Endothelial cell of hepatic sinusoid (primary cell): ENCODE data around the gene TRPM2.

ENCODE experiments used
- in situ Hi-C: cut with HindIII; loops from 2 replicates; pipeline ENCODE4 v1.10.0; 2017; ENCODE audit warnings: low sequenced_read_pairs

The TRPM2 gene

DNA sequence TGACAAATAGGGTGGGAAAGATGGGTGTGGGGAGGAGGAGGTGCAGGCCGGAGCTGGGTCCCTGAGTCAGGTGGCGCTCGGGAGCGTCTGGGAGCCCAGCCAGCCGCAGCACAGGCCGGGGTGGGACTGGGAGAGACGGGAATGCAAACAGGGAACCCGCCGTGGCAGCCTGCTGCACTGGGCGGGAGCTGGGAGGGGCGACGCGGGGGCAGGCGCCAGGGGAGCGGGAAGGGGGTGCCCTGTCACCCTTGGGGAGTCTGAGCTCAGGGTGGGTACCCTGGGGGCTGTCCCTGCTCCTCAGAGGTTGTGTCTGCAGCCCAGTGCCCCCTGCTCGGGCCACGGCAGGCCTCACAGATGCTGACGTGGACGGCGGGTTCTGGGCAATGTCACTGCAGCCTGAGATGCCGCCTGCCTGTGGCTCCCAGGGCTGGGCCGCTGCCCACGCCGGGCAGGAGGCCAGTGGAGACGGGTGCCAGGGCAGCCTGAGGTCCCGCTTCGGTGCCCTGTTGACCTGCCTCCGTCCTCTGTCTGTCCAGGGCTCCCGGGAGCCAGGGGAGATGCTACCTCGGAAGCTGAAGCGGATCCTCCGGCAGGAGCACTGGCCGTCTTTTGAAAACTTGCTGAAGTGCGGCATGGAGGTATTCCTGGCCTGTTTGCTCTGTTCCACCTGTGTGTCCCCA lies 85.2 kb downstream of the TRPM2 start:
- in situ Hi-C loops, result no loop called here

DNA sequence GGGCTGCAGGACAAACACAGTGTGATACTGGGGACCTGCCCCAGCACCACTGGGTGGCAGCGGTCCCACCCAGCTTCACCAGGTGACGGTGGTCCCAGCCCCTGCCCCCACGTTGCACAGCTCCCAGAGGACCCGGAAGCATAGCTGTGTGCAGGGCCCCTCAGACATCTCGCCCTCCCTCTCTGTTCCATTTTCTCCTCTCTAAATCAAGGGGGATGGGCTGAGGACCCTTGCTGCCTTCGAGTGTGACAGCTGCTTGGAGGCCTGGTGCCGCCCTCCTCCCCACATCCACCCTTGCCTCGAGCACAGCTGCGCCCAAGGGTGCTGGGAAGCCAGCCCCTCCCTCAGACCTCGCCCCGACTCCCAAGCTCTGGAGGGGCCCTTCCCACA lies 85.8 kb downstream of the TRPM2 start:
- in situ Hi-C loops, result no loop called here

DNA sequence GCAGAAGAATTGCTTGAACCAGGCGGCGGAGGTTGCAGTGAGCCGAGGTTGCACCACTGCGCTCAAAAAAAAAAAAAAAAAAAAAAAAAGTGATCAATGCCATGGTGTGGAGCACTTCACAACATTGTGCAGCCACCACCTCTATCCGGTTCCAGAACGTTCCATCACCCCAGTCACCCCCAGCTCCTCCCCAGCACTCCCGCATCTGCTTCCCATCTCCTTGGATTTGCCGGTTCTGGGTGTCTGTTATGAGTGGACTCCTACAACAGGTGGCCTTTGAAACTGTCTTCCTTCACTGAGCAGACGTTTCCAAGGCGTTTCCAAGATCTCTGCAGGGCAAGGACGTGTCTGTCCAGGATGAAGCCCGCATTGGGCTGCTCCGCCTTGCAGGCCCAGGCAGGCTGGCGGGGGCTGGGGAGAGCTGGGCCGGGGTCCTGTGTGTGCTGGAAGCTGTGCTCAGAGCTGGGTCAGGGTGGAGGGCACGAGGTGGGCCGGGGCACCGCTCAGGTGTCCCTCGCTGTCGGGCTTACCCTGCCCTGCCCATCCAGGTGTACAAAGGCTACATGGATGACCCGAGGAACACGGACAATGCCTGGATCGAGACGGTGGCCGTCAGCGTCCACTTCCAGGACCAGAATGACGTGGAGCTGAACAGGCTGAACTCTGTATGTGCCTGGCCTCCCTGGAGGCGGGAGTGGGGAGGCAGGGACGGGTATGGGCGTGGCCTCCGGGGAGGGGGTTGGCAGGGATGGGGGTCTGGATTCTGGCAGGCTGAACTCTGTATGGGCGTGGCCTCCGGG lies 87.0 kb downstream of the TRPM2 start:
- in situ Hi-C loops, result no loop called here

DNA sequence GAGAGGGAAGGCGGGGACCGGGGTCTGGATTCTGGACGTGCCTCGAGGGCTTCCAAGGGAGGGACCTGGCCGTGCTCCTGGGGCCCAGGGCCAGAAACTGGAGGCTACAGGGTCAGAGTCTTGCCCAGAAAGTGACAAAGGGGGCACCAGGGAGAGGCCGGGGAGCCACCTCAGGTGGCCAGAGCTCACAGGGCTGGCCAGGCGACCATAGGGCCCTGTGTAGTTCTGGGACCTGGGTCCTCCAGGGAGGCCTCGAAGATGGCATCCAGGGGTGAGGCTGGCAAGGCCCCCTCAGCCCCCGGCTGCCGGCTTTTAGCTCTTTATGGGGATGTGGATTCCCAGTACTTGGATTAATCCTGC lies 87.6 kb downstream of the TRPM2 start:
- in situ Hi-C loops, result no loop called here

DNA sequence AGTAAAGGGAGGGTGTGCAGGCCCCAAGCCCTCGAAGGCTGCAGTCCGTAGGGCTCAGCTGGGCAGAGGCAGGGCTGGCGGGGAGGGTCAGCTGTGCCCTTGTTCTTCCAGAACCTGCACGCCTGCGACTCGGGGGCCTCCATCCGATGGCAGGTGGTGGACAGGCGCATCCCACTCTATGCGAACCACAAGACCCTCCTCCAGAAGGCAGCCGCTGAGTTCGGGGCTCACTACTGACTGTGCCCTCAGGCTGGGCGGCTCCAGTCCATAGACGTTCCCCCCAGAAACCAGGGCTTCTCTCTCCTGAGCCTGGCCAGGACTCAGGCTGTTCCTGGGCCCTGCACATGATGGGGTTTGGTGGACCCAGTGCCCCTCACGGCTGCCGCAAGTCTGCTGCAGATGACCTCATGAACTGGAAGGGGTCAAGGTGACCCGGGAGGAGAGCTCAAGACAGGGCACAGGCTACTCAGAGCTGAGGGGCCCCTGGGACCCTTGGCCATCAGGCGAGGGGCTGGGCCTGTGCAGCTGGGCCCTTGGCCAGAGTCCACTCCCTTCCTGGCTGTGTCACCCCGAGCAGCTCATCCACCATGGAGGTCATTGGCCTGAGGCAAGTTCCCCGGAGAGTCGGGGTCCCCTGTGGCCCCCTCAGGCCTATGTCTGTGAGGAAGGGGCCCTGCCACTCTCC lies 88.3 kb downstream of the TRPM2 start:
- in situ Hi-C loops, result no loop called here

DNA sequence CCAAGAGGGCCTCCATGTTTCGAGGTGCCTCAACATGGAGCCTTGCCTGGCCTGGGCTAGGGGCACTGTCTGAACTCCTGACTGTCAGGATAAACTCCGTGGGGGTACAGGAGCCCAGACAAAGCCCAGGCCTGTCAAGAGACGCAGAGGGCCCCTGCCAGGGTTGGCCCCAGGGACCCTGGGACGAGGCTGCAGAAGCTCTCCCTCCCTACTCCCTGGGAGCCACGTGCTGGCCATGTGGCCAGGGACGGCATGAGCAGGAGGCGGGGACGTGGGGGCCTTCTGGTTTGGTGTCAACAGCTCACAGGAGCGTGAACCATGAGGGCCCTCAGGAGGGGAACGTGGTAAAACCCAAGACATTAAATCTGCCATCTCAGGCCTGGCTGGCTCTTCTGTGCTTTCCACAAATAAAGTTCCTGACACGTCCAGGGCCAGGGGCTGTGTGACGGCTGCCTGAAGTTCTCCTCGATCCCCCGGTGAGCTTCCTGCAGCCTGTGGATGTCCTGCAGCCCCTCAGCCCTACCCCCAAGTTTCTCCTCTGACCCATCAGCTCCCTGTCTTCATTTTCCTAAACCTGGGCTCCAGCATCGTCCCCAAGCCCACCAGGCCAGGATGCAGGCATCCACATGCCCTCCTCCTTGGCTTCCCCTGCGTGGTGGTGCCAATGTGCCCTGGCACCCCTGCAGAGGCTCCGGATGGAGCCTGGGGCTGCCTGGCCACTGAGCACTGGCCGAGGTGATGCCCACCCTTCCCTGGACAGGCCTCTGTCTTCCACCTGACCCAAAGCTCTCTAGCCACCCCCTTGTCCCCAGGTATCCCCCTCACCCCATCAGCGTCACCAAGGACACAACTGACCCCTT lies 89.1 kb downstream of the TRPM2 start:
- in situ Hi-C loops, result no loop called here

DNA sequence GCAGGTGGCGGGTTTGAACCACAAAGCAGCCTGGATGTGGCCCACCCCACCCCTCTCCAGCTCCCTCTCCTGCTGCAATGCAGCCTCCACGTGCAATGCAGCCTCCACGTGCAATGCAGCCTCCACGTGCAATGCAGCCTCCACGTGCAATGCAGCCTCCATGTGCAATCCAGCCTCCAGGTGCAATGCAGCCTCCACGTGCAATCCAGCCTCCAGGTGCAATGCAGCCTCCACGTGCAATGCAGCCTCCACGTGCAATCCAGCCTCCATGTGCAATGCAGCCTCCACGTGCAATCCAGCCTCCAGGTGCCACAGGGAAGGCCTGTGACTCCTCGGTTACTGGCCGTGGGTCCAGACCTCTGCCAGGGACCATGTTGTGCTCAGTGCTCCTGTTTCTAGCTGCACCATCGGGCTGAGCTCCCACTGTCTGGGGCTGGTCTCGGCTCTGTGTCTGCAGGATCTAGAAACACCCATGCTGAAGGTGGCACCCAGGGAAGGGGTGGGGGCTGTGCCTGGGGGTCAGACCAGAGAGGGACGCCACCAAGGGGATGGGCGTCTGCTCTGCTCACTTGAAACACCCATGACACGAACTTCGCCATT lies 90.0 kb downstream of the TRPM2 start:
- in situ Hi-C loops, result no loop called here

DNA sequence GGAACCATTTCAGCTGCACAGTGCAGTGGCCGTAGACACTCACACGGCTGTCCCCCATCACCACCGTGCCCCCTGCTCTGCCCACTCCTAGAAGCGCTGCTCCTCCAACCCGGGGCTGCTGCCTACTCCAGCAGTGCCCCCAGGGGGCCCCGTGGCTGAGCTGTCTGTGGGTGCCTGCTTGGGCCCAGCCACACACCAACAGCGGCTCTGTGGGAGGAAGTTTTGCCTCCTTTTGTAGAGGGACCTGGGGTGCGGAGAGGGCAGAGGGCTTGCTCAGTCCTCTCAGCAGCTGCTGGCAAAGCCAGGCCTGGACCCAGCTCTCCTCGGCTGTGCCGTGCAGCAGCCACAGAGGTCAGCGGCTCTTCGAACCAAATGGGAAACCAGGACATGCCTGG lies 90.5 kb downstream of the TRPM2 start:
- in situ Hi-C loops, result no loop called here

DNA sequence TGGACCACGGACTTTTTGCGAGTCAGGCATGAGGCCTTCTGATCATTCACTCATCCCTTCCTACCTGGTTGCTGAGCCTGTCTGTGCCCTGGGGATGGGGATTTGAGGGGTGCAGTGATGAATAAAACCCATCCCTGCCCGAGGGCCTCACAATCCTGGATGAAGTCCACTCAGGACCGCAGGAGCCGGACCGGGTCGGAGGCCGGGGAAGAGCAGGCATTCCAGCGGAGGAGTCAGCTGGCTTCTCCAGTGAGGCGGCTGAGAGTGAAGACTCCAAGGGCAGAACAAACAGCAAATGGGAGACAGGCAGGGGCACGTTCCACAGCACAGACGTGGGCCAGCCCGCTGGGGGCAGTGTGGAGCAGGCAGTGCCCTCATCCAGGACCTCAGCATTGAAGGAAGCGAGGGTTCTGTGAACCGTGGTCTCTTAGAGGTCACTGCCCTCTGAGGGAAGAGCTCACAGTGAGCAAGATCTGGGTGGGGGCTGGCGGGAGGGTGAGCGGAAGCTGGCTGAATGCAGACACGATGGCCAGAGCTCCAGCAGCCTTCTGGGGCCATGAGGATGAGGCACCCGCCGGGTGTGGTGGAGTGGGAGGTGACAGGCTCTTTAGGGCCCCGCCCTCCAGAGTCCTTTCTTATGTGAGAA lies 91.0 kb downstream of the TRPM2 start:
- in situ Hi-C loops, result no loop called here

DNA sequence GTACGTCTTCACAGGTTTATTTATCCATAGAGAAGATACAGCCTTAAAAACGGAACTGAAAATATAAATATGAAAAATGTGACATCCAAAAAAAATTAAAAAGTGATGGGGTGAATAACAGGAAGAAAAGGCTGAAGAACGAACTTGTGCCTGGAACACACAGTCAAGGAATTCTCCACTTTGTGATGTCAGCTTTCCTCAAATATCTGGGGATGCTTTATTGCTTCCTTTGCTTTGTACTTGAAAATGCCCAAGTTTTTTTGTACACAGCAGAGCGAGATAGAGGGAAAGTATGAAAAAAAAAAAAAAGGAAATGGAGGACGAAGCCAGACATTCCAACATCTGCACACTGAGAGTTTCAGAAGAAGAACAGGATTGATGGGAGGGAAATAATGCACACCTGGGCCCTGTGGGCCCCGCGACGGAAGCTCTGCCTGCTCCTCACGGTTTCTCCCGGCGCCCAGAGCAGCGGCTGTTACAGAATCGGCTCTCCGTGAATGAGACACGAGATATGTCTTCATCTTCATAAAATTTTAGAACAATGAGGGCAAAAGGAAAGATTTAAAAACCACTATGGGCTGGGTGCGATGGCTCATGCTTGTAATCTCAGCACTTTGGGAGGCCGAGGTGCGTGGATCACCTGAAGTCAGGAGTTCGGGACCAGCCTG lies 91.9 kb downstream of the TRPM2 start:
- in situ Hi-C loops, result no loop called here

DNA sequence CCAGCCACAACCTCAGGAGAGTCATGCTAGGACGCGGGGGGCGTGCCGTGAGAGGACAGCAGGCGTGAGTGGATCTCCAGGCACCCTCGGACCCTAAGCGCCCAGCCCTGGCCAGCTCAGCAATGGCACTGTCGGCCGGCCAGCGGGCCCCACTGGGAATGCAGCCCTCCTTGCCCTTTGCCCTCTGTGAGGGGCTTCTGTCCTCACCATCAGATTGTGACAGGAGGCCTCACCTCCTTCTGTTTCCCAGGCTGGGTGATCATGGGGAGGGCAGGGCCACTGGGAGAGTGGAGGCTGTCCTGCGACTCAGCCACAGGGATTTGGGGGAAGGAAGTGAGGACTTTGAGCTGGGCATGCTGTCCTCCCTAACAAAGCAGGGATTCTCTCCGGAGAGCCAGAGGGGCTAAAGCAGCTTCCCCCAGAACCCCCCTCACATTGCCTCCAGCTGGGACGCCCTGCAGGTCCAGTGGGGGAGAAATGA lies 95.3 kb downstream of the TRPM2 start:
- in situ Hi-C loops, result no loop called here

DNA sequence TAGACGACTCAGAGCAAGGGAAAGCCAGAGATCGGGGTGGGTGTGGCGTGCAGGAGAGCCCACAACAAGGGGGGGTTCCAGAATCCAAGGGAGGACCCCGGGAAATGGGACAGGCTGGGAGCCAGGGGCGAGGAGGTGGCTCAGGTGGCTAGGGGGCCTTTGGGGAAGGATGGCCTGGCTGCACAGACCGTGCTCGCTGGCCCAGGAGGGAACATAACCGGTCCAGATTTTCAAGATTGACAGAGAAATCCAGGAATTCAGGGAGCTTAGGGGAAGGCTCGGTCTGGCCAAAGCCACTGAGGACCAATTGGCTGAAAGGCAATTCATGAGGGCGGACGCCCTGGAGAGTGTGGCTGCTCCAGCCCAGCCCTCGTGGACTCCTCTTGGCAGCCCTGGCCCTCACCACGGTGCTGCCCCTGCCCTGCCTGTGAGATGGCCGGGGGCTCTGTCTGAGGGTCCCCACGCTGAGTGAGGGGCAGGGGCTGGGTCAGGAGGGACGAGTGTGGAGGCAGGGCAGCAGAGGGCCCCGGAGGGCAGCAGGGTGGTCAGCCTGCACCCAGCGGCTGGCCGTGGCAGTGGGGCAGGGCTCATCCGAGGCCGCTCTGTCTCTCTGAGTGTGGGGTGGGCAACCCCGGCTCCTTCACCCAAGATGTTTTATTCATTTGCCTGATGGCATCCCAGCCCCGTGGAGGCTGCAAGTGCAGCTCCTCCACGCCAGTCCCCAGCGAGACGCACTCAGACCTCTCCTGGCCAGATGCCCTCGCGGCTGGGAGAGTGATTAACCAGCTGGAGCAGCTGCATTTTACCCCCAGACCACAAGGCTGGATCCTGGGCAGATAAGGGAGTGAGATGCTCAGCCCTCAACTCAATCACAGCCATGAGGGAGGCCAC lies 96.3 kb downstream of the TRPM2 start:
- in situ Hi-C loops, result no loop called here

DNA sequence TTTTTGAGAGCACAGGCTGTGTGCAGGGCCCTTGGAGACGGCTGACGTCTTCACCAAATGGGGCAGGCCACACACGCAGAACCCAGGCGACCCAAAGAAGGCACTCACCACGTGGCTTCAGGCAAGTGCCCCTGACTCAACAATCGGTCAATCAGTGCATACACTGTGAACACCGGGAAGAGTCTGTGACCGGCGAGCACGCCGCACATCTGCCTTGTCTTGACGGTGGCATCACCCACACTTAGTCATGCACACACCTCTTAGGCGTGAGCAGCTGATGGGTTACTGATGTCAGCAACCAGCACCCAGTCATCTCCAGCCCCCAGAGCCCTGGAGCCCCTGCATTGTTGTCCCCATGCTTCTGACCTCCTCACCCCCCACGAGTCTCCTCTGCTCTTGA lies 97.0 kb downstream of the TRPM2 start:
- in situ Hi-C loops, result no loop called here

DNA sequence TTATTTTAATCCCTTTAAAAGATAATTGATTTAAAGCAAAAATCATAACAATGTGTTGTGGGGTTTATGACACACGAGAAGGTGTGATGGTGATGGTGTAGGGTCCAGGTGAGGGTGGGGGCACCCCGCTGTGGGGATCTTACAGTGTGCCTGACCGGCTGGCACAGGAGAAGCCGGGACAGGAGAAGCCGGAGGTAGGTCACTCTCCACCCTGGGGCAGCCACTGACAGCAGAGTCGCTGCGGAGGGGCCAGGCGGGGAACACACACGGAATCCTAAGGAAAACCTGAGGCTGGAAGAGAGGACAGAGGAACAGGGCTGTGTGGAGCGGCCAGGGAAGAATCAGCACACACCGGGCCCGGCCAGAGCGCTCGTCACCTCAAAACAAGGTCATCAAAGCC lies 97.6 kb downstream of the TRPM2 start:
- in situ Hi-C loops, result no loop called here

DNA sequence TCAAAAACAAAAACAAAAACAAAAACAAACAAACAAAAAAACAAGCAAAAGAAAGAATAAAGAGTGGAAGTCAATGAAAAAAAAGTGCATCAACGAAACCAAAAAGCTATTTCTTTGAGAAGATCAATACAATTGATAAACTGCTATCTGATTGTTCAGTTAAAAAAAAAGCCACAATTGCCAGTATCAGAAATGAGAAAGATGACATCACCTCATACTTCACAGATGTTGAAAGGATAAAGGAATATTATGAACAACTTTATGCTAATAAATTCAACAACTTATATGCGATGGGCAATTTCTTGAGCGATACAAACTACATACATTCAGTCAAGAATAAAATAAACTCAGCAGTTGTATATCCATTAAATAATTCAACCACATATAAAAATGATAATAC lies 99.7 kb downstream of the TRPM2 start:
- in situ Hi-C loops, result no loop called here

DNA sequence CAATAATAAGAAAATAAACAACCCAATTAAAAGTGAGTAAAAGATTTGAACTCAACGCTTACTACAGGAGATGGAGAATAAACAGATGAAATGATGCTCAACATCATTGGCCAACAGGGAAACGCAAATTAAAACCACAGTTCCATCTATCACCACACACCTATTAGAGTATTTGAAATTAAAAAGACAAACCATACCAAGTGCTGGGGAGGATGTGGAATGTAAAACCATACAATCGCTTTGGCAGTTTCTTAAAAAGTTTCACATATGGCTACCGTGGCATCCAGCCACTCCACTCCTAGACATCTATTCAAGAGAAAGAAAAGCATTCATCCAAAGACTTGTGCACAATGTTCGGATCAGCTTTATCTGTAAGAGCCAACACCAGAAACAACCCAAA lies 100.6 kb downstream of the TRPM2 start:
- in situ Hi-C loops, result no loop called here

DNA sequence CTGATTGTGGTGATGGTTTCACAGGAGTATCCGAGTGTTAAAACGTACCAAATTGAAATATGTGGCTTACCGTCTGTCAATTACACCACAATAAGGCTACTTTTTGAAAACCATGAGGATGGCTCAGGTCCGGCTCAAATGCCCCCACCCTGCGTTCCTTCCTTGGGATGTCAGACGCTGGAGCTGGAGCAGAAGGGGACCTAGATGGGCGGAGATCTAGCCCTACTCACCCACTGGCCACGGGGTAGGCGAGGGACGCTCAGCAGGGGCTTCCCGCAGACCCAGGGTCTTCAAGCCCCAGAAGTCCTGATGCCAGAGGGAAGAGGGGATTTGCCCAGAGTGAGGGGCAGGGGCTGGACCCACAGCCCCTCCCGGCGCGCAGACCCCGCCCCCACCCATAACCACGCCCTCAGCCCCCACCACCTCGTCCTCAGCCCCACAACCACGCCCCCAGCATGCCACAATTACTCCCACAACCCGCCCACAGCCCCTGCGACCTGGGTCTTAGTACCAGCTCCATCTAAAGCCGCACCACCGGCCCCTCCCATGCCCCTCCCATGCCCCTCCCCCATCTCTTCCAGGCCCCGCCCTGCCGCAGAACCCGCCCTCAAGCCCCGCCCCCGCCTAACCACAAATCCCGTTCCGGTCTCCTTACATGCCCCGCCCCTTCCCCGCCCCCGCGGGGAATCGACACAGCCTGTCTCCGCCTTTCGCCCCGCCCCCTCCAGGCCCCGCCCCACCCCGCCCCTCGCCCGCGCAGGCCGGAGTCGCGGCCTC lies 101.5 kb downstream of the TRPM2 start, which contains the start of gene LRRC3:
LRRC3 (plus strand) TSS at position 764 of the 777 bp plus-strand sequence. CDS start 1,135 bp downstream, outside the sequence.
- in situ Hi-C loops, result no loop called here
